ENCODE measurements around the gene MAN1C1.

Gene MAN1C1

GRCh38 chr1:25700144-25700523 lies 83.5 kb downstream of the MAN1C1 start:
- no peak for DNase-seq

- no peak for DNase-seq
These were observed 84.0 kb downstream of the MAN1C1 start for GRCh38 chr1:25700626-25701025.

- no peak for DNase-seq
These were observed 84.6 kb downstream of the MAN1C1 start for GRCh38 chr1:25701030-25701785.

GRCh38 chr1:25702101-25702775 lies 85.6 kb downstream of the MAN1C1 start:
- no peak for DNase-seq

DNA sequence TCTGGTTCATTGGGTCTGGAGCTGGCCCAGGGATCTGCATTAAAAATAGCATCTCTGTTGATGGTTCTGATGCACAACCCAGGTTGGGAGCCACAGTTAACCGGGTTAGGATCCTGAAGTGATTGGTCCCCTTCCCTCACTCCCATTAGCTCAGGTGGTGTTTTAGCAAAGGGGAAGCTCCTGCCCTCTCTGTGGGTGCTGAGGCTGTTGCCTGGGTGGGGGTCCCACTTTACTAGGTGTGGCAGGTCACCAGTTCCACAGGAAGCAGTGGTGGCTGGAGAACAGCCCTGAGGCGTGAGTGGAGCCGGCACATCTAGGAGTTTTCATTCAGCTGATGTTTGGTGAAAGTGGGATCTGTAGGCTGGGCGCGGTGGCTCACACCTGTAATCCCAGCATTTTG lies 86.5 kb downstream of the MAN1C1 start:
- no peak for DNase-seq

DNA sequence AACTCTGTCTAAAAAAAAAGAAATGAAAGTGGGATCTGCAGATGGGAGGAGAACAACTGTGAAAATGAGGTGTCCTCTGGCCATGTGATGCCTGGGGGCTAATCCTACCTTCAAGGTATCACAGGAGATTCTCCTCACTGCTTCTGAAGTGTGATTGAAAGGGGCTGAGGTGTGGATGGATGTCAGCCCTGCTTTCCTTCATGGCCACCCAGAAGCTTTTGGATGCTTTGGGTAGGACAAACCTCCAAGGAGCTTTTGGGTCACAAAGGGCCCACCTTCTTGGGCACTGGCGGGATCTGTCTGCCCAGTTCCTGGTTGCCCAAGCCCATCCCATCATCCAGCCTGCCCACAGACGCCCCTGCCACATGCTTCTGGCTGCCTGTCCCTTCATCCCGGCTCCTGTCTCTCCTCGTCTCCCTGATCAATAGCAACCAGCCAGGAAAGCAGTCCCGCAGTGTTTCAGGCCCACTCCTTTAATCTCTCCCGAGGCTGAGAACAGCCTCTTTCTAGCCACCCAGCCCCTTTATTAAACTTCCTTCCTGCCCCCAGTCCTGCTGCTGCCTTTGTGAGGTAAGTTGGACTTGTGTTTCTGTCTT lies 87.2 kb downstream of the MAN1C1 start:
- DNase-seq, result no peak

DNA sequence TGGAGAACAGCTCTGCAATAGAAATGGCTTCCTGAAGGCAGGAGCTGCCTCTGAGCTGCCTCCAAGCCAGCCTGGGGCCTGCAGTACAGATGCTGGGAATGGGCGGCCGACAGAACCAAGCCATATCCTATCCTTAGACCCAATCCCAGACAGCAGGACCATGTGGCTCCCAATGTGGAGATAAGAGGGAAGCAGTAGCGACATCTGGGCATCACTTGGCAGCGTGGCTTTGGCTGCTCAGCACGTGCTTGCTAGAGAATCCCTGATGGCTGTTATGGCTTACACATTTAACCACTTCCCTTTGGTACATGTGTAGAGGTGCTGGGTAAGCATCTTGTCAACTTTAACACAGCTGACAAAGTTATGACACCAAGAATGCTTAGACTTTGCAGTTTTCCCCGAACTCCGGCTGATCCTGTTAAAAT lies 87.7 kb downstream of the MAN1C1 start:
- DNase-seq, result peak; percentile 81

- no peak for DNase-seq
These were observed 89.1 kb downstream of the MAN1C1 start for GRCh38 chr1:25705699-25706098.

DNA sequence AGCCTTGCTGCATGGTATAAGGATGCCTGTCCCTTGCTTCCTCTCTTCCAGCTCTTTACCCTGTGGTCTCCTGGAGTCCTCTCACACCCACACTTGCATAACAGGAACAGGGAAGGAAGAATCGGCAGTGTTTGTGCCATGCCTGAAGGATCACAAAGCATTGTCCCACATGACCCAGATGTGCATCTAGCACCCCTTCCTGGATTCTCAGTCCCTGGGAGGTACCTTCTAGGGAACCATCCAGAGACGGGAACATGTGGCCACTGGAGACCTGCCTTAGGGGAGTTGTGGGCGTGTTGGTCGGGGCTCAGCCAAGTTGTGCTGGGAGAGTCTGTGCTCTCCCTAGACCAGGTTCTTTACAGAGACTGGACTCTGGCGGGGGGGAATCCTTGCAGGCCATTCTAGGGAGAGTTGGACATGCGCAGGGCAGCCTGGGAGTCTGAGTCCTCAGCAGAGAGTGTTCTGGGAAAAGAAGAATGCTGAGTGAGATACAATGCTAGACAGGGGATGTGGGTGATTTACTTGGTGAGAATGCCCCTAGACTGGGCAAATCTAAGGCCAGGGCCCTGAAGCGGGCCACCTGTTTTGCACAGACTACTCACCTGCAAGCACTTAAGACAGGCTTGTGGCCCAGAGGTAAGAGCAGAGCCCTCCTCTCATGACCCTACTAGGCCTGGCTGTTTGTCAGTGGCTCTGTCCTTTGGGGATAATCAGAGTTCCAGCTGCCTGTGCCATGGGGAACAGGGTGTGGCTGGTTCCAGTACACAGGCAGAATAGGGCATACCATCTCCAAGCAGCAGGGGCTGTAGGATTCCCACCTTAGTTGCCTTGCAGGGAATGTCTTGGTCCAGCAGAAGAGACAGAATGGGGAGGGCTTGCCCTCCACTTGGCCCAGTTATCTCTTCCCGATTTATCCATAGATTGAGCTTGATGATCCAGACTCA lies 89.8 kb downstream of the MAN1C1 start:
- DNase-seq, result no peak

GRCh38 chr1:25707280-25708016 lies 90.9 kb downstream of the MAN1C1 start:
- no peak for DNase-seq

DNA sequence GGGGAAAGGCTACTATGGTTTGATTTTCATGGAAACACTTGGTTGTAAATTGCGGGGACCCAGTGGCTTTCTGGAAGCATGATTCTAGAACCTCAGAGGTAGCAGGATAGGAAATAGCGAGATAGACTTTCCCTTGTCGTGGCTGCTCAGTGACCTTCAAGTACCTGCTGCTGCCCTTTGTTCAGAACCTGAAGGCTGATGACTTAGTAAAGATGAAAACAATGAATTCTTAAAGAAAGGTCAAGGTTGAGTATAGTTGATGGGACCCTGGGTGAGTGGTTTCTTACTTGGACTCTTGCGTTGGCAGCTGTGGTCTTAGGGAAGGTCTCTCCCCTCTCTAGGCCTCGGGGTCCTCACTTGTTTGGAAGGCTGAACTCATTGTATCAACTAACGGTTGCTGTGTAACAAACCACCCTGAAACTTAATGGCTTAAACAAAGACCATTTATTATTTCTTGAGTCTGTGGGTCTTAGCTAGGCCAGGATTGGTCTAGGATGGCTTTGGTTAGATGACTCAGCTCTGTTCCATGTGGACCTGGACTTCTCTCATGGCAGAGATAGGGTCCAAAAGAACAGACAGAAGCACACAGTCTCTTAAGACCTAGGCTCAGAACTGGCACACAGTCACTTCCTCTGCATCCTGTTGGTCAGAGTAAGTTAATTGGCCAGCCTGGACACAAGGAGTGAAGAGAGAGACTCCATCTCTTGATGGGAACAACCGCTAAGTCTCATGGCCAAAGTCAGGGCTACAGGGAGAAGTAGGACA lies 94.2 kb downstream of the MAN1C1 start:
- no peak for DNase-seq

- no peak for DNase-seq
These were observed 95.1 kb downstream of the MAN1C1 start for GRCh38 chr1:25711555-25712298.

DNA sequence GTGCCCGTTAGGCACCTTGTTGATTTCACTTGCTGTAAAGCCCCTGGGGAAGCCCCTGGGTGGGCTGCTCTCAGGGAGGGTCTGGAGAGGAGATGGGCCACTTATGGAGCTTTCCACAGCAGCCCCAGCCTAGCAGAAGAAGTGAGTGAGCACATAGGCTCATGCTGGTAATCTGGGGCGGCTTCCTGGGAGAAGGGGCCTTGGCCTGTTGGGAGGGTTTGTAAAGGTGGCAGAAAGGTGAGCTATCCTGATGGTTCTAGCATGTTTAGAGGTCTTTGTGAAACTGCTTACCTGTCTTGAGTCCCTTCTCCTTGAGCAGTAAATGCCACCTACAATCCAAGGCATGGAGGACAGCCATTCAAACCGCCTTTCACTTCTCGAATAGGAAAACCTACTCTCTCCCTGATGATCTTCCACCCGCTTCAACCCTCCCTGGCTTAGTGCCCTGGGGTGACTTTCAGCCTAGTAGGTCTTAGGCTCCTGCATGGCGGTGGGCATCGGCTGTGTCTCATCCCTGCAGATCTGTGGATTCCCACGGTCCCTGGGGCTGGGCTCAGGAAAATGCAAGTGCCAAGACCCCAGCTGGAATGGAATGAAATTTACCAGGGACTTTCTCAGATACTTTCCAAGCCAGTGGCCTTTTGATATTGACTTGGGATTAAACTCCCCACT lies 95.8 kb downstream of the MAN1C1 start:
- DNase-seq, result no peak

DNA sequence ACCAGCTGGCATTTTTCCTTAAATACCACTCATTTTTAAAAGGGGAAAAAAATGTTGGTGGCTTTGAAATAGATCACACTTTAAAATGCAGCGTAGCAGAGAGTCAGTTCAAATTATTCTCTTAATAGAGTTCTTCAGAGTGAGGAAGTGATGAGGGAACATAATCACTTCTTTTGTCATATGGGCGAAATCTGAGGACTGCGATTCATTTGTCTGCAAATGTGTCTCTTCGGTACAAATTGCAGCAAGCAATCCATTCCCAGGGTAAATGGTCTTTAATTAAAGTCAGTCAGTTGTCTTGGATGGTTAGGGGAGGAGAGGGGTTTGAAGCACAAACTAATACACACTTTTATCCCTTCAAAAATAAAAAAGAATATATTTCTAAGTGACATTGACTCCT lies 97.4 kb downstream of the MAN1C1 start:
- no peak for DNase-seq

- DNase-seq, result no peak
These were observed 97.9 kb downstream of the MAN1C1 start for GRCh38 chr1:25714372-25714931.

- DNase-seq, result no peak
These were observed 99.3 kb downstream of the MAN1C1 start for GRCh38 chr1:25715888-25716287.

- DNase-seq, result no peak
These were observed 99.7 kb downstream of the MAN1C1 start for GRCh38 chr1:25716320-25716719.

GRCh38 chr1:25718732-25719131 lies 102.1 kb downstream of the MAN1C1 start:
- no peak for DNase-seq

DNA sequence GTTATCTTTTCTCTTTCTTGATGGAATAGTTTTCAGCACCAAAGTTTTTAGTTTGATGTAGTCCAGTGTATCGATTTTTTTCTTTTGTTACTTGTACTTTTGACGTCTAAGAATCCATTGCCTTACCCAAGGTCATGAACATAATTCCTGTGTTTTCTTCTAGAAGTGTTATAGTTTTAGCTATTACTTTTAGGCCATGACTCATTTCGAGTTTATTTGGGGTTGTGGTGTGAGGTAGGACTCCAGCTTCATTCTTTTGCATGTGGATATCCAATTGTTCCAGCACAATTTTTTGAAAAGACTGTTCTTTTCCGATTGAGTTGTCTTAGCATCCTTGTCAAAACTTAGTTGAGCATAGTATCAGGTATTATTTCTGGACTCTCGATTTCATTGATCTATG lies 104.0 kb downstream of the MAN1C1 start:
- DNase-seq, result no peak

Data from RPMI8226 (cell line).